ENCODE measurements around the gene COL16A1. TPM values are rescaled to one million over a fixed set of nuclear protein-coding genes. Genes with fewer than 3 reads are reported as not detected.
"Not testable (repeated sequence)": the region's sequence is repeated elsewhere in the genome, so short reads cannot be mapped to it uniquely, and the experiment has no call there.

Gene COL16A1
- total RNA-seq, 1 donor from 2014 or later: 0.42 TPM

DNA sequence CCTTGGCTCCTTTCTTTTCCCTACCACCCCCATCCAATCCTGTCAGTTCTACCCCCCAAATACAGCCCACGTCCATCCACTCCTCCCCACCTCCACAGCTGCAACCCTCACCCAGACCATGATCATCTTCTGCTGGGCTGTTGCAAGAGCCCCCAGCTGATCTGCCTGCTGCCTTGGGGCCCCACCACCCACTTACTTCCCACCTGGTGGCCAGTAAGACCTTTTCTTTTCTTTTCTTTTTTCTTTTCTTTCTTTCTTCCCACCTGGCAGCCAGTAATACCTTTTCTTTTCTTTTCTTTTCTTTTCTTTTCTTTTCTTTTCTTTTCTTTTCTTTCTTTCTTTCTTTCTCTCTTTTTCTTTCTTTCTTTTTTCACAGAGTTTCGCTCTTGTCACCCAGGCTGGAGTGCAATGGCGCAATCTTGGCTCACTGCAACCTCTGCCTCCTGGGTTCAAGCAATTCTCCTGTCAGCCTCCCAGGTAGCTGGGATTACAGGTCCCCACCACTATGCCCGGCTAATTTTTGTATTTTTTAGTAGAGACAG lies 3.3 kb upstream of the COL16A1 start:
- intact Hi-C loops (cut with micrococcal nuclease): not testable (repeated sequence)

GRCh38 chr1:31706384-31707058 lies 2.7 kb upstream of the COL16A1 start:
- intact Hi-C loops (cut with micrococcal nuclease): no loop called here

DNA sequence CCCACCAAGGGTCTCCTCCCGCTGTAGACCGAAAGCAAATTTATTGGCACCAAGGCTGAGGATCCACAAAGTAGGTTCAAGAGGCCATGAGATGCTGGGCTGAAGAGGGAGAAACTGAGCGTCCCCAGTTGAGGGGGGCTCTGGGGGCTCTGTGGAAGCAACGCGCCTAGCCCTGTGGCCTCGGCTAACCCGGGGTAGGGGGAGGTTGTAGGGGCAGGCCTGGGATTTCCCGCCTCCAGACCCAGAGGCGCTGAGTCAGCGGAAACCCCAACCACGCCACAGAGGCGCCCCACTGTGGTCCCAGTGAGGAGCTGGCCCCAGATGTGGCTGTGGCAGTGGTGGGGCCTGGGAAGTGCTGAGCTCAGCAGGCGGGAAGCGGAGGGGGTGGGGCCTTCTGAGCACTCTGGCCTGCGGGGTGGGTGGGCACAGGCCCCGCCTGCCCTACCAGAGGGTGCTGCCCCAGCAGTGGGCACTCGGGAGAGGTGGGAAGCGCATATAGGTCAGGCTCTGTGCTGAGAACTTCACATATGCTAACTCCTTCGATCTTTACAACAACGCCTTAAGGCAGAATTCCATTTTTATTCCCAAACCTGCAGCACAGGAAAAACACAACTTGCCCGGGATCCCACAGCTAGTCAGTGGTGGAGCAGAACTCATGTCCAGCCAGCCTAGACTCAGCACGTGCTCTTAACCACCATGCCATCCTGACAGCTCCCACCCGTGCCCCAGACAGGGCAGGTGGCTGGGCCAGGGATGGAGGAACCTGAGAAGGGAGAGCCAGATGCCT lies 1.5 kb upstream of the COL16A1 start:
- intact Hi-C loops (cut with micrococcal nuclease): loop anchor here (2.0 kb wide), 1 partner anchor 40 kb away; no protein-coding TSS in a partner anchor

GRCh38 chr1:31704271-31705079 lies 658 bp upstream of the COL16A1 start:
- intact Hi-C loops (cut with micrococcal nuclease): loop anchor here (2.0 kb wide), 1 partner anchor 40 kb away; no protein-coding TSS in a partner anchor

- intact Hi-C loops (cut with micrococcal nuclease): no loop called here
Measured at GRCh38 chr1:31702836-31703404, 897 bp downstream of the COL16A1 start.

GRCh38 chr1:31701091-31701736 lies 2.6 kb downstream of the COL16A1 start:
- intact Hi-C loops (cut with micrococcal nuclease): no loop called here

GRCh38 chr1:31700468-31701090 lies 3.2 kb downstream of the COL16A1 start:
- intact Hi-C loops (cut with micrococcal nuclease): no loop called here

GRCh38 chr1:31699341-31699891 lies 4.4 kb downstream of the COL16A1 start:
- intact Hi-C loops (cut with micrococcal nuclease): no loop called here

GRCh38 chr1:31697369-31697984 lies 6.3 kb downstream of the COL16A1 start:
- intact Hi-C loops (cut with micrococcal nuclease): no loop called here

DNA sequence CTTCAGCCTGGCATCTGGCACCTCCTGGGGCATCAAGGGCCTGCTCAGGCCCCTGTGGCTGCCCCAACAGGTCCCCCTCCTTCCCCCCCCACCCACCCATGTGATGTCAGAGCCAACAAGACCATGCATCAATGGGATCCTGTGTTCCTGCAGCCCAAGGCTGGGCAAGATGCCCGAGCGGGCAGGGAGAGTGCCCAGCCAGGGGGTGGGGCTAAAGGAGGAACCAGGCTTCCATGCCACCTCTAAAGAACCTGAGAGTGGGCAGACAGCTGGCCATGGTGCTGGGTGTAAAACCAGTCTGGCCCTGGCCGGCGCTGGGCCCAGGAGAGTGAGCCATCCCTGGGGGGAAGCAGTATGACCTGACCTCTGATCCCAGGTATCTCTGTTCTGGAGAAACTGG lies 7.6 kb downstream of the COL16A1 start:
- intact Hi-C loops (cut with micrococcal nuclease): no loop called here

DNA sequence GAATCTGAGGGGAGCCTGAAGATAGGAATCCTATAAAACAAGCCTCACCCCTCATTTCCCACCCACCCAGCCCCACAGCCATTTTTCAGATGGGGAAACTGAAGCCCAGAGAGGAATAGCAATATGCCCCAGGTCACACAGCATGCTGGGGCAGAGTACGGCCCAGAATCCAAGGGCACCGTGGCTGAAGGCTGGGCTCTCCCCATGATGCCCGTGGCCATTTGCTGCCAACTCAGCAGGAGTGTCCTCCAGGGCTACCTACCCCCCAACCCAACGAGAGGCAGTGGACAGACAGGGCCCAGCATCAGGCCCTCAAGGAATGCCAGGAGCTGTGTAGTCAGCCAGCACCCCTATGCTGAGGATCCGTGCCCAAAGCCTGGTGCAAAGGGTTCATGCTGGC lies 8.5 kb downstream of the COL16A1 start:
- intact Hi-C loops (cut with micrococcal nuclease): no loop called here

DNA sequence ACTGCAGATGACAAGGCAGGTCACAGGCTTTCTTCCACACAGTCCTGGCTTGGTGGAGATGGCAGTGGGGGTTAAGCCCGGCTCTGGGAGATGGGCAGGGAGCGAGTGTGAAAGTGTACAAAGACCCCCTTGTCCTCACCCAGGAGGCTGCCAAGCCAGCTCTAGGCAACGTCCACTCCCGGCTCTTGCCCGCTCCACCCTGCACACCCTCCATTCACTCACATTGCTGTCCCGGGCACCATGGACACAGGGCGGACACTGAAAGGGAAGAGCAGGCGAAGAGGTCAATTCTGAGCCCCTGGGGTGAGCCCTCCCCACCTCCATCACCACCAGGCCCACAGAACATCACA lies 8.9 kb downstream of the COL16A1 start:
- intact Hi-C loops (cut with micrococcal nuclease): no loop called here

GRCh38 chr1:31694069-31694963 lies 9.5 kb downstream of the COL16A1 start:
- intact Hi-C loops (cut with micrococcal nuclease): no loop called here

- intact Hi-C loops (cut with micrococcal nuclease): no loop called here
Measured at GRCh38 chr1:31693231-31693630, 10.6 kb downstream of the COL16A1 start.

- intact Hi-C loops (cut with micrococcal nuclease): no loop called here
Measured at GRCh38 chr1:31691951-31692350, 11.9 kb downstream of the COL16A1 start.

- intact Hi-C loops (cut with micrococcal nuclease): no loop called here
Measured at GRCh38 chr1:31691446-31691845, 12.4 kb downstream of the COL16A1 start.

GRCh38 chr1:31690921-31691320 lies 12.9 kb downstream of the COL16A1 start:
- intact Hi-C loops (cut with micrococcal nuclease): no loop called here

DNA sequence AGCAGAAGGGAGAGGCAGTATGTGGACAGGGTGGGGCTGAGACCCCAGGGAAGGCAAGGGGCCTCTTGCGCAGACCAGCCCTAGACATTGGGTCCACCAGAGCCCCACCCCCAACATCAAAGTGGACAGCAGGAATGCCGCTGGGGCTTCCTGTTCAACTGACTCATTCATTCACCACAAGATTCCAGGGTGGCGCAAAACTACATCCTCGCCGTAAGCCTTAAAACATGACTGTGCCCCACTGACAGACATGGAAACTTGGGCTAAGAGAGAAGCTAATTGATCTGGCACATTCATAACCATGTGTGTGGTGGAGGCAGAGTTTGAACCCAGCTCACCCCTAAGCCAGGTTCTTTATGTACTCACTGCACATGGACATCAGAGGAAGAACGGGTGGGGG lies 14.0 kb downstream of the COL16A1 start:
- intact Hi-C loops (cut with micrococcal nuclease): no loop called here

- intact Hi-C loops (cut with micrococcal nuclease): no loop called here
Measured at GRCh38 chr1:31689379-31689778, 14.4 kb downstream of the COL16A1 start.

Data from T-helper 1 cell treated with Interleukin-12 subunit alpha and Interleukin-12 subunit beta and Interleukin-4 antibody, amounts not matched to agents 30 ng/mL and 1 ng/mL, for 36 hours (primary cell).